Hematopoietic multipotent progenitor cell treated with erythropoietin and hydrocortisone succinate and interleukin-3 and kit ligand, for 8 days (in vitro differentiated cells): ENCODE results near the gene ARHGAP15.
A peak's percentile ranks its signal among the peaks of the same experiment; 100 is the strongest.

Experiments used
- DNase-seq: peaks from one replicate; pipeline ENCODE4 v3.0.0-alpha.2; 2015

Gene ARHGAP15

DNA sequence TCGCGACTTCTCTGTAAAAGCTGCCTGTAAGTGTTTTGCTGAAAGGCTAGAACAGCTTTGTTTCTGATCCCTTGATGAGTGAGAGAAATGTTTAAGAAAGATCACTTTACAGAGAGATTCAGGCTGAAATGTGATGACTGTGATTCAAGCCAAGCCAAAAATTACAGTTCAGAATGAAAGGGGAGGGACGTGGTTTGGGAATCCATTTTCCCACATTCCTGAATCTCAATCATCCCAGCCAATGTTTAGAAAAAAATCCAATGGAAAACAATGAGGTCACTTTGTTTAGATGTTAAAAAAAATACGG is 416.7 kb downstream of the ARHGAP15 start:
- DNase-seq: no peak

- DNase-seq: no peak
These were observed 418.8 kb downstream of the ARHGAP15 start for GRCh38 chr2:143548032-143548431.

DNA sequence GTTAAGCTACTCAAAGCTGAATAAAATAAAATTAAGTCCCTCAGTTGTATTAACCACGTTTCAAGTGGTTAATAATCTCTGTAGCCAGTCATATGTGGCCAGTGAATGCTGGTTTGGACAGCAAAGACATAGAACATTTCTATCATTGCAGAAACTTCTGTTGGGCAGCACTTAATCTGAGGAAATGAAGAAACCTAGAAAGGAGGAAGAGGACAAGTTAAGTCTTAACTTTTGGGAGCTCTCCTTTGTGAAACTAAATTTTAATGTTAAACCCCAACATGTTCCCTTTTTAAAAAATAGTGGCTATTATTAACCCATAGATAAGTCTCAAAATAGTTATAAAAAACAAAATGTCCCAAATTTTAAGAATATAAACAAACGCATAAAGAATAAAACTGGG is 421.3 kb downstream of the ARHGAP15 start:
- no peak for DNase-seq

DNA sequence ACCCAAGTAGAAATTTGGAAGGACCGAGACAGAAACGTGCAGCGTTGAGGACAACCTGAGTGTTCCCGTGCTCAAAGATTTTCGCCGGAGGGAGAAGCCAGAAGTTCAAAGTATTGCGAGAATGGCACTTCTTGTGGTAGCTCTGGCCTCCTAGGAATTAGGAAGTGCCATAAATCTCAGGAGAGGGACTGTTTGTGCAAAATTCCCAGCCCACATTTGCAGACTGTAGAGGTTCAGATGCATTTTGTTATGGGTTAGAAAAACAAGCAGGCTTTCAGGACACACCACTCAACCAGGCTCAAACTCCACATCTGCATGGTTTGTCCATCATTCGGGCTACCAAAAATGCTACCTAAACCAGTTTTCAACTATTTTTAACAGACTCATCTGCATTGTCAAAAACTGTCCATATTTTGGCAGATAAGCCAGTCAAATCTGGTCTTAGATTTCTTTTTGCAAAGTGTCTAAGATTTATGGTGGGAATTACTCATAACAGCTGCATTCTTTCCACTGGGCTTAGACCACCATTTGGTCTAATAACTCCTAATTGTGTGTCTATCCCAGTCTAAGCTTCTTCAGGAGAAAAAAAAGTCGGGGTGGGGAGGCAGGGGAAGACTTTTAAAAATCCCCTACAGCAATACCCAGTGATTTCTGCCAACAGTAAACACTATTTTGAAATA is 422.9 kb downstream of the ARHGAP15 start:
- DNase-seq: no peak

DNA sequence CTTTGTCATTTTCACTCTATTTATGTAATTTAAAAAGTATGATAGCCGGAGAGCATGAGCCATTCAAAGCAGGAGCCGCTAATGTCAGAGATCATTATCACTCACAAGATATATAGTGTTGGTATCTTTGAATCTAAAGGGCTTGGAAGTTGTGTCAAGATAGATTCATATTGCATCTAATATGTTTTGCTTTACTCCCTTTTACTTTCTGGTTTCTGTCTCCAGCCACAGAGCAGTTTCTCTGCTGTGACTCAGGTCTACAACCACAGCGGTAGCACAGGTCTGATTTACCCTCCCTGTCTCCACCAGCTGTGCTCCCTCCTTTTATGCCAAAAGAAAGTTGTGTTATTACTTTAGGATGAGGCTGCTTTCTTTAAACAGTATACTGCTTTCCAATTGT is 424.0 kb downstream of the ARHGAP15 start:
- no peak for DNase-seq

DNA sequence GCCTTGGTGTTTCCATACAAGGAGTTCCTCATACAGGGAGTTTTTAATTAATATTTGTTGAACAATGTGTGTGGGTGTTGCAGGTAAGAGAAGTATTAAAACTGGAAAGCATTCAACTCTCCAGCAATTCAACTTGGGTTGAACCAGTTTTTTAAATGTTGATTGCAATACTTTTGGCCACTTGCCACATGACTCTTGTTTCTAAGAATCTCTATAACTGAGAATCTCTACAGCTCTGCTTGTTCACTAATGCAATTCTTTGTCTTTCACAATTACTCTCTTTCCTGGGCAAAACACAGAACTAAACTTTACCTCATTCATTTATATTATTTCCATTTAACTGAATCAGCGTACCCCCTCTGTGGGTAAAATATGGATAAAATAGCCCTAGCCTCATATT is 429.4 kb downstream of the ARHGAP15 start:
- DNase-seq: peak; percentile 49

DNA sequence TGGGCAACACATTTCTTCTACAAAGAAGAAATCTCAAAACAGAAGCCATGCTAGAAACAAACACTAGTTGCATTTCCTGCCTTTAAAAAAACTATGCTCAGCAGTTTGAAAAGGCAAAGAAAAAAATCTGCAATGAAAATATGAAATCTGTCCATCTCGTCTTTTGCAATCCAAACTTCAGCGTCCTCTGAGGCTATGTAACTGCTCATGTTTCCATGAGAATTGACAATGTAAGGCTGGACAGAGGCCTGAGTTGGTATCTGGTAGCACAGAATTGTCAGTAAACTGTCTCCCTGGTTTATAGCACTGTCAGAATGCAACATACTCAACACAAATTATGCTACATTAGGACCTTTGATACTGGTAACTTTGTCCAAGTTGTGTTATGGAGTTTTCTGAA is 429.9 kb downstream of the ARHGAP15 start:
- DNase-seq: no peak

DNA sequence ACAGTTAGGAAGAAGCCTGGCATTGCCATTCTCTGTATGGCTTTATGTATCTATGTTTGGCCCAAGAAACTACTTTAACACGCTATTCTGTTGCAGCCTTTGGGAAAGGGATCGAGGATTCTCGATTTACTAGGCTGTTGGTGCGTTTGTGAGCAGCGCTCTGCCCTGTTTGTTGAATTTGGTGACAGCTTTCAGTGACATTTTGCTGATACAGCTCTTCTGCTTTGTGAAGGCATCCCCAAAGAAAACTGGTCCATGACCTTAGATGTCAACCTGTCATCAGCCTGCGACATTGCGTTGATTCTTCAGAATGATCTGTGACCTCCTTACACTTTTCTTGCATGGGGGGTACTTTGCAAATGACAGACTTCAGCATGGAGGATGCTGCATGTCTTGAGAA is 431.5 kb downstream of the ARHGAP15 start:
- no peak for DNase-seq

GRCh38 chr2:143564419-143564818 is 435.2 kb downstream of the ARHGAP15 start:
- DNase-seq: no peak

DNA sequence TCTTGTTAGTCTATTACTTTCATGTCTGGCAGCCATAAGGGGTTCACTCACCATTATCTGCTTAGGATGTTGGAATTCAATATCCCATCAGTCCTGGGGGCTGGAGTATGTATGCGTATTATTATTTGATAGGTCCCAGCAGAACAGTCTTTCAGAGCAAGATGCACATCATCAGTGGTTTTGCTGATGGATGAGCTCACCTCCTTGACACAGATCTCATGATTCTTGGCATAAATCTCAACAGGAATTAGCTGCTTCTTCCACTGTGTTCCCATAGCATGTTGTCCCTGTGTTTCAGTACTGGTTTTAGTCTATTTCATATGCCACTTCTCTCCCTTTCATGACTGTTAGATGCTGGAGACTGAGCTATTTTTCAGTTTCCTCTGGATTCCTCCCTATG is 442.5 kb downstream of the ARHGAP15 start:
- DNase-seq: no peak

DNA sequence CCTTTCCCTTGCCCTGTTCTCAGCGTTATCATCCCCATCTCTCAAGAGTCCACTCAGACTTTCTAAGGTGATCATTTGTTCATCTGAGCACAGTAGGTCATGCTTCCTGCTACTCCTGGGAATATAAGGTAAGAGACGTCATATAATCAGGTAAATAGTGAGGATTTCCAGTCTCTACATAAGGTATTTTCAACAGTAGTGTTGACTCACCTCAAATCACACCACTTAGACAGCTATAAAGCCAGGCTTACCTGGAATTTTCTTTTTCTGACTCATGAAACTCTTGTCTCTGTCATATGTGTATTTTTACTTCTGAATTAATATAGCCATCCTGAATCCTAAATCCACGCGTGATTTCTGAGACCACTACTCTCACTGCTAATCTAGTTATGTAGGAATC is 443.2 kb downstream of the ARHGAP15 start:
- no peak for DNase-seq

DNA sequence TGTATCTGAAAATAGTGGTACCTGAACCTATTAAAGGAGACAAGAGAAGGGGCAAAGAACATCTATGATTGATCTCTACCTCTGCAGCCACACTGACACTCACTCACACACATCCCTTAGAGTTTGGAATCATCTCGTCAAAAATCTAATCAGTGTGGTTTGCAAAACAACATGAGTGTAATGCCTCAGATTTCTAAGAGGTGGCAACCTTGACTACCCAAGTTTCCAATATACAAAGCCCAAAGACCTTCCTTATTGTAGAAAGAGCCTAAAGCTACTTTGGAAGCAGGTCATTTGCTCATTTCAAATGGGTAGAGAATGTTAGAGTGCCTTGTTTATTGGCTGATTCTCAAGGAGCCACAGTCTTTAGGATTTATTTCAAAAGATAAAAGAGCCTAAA is 444.9 kb downstream of the ARHGAP15 start:
- peak; percentile 7 for DNase-seq

- peak; percentile 23 for DNase-seq
These were observed 446.1 kb downstream of the ARHGAP15 start for GRCh38 chr2:143575340-143575739.

- DNase-seq: no peak
These were observed 448.3 kb downstream of the ARHGAP15 start for GRCh38 chr2:143577489-143577888.

DNA sequence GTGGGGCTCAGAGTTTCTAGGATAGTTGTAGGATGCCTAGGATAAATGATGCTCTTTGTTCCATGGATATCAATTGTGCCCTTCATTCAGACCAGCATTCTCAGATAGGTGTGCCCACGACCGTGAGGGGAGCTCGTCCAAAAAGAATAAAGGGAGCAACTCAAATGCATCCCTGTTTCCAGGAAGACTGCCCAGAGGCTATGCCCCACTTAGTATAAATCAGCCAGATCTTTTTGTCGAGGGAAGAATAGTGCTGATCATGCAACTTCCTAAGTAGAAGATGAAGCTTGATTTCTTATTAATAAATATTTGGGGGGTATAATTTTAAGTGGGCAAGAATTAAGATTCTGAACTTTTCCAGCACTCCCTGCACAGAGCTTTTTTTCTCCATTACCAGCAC is 450.2 kb downstream of the ARHGAP15 start:
- DNase-seq: no peak

DNA sequence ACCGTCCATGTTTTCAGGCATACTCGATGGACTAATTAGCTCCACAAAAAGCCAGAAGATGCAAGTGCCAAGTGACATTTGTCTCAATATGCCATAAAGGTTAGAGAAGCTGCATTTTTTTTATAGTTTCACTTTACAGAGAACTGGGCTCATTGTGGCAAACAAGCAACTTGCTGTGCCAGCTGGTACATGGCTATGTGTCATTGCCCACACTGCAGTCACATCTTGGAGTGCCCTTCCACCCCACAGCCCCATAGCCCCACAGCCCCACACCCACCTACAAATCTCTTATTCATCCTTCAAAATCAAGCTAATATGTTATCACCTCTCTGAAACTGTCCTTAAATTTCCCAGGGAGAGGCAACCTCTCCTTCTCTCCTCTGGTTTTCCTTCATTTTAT is 451.9 kb downstream of the ARHGAP15 start:
- no peak for DNase-seq

DNA sequence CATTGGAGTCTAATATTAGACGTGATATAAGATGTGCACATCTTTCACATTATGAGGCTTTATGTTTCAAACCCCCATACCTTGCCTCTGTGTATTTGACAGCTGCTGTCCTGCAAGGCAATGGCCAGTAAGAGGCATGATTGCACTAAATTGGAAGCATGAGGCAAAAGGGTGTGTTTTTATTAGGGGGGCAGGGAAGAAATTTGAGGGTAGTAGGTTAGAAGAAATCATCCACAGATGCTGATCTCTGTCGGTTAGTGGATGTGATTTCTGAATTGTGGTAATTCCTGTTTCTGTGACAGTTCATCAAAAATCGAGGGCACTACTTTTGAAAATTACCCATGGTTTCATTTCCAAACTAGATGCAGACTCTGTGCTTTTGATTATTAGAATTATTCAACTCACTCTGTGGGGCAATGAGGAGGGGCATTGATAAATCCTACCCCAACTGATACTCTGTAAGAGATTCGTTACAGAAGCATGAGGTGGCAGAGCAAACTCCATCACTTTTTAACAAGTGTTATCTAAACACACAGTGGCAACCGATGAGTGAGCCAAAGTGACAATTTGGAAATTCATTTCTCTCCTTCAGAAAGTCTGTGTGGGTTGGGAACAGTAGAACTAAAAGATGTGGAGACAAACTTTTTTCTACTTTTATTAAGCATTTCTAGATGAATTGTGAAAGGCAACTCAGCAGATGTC is 453.0 kb downstream of the ARHGAP15 start:
- DNase-seq: peak; percentile 9

DNA sequence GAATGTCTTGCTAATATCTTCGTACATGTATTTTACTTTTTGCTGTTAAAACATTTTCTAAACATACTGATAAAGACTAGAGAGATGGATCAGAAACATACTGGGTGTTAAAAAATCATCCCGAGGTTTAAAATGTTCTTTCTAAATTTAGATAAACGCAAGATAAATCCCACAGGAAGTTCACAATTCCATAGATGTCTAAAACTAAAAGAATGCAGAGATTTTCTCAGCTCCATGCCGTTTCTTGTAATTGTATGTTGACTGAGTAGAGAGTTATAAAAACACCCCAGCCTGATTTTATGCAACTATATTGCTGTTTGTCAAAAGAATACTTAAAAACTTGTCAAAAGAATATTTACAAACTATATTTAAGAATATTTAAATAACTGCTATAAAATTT is 455.7 kb downstream of the ARHGAP15 start:
- no peak for DNase-seq

- no peak for DNase-seq
These were observed 456.9 kb downstream of the ARHGAP15 start for GRCh38 chr2:143586119-143586518.

GRCh38 chr2:143588746-143589145 is 459.5 kb downstream of the ARHGAP15 start:
- DNase-seq: no peak

GRCh38 chr2:143594161-143594560 is 464.9 kb downstream of the ARHGAP15 start:
- DNase-seq: no peak

DNA sequence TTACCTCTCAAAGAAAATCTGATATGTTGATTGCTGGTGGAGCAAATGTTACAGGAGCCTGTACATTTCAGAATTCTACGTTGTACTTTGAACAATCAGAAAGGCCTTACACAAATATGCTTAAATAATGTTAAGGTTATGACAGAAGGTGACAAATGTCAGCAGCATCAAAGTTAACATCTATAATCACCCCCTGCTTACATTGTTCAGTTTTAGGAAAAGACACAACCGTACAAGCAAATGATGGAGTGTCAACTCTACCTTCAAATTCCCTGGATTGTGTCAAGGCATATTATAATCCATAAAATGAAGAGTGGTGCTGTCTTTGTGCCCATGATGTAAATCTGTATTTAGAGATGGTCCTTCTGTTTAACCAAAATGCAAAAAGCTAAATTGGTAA is 465.5 kb downstream of the ARHGAP15 start:
- no peak for DNase-seq

DNA sequence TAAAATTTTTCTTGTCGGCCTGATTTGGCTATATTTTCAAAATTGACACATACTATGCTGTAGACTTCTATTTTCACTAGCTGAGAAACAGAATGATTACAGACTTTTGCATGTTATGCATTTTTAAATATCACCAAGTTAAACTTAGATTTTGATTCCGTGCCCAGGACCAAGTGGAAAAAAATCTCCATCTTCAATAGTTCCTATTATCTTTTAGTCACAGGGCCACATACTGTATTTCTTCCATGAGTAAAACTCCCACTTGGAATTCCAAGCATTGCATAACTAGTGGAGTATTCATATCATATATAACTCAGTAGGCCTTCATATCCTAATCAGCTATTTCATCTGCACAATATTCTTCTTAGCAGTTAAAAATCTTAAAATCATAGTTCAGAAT is 470.9 kb downstream of the ARHGAP15 start:
- no peak for DNase-seq

DNA sequence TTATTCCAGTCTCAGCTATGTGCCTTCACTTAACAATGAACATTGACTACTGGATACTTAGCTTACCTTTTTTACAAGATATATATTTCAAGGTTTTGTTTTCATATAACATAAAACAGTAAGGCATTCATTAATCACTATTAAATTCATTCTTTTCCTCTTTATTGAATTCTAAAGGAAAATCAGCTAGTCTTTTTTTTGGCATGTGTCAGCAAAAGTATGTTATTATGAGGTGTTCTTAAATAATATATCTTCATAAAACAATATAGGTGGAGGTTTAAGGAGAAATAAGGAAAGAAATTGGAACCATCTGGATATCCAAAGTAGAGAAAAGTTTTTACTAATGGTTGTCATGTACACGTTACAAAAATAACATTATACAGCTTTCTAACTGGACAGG is 472.6 kb downstream of the ARHGAP15 start:
- DNase-seq: no peak

GRCh38 chr2:143603035-143603655 is 473.9 kb downstream of the ARHGAP15 start:
- DNase-seq: no peak
